Chondrocyte (in vitro differentiated cells): ENCODE results near the gene RYR2. TPM values are rescaled to one million over a fixed set of nuclear protein-coding genes. Genes with fewer than 3 reads are reported as not detected.

Source experiments
- DNase-seq: peaks from one replicate; pipeline ENCODE4 v3.0.0; 2021; ENCODE audit warnings: mixed read lengths, low spot score
- H3K27ac Mint-ChIP-seq: one replicate; pipeline ENCODE4 v1.8.0; 2021; ENCODE audit warnings: mild to moderate bottlenecking, moderate library complexity, mixed read lengths; ENCODE audit not compliant: unreplicated experiment
- H3K27me3 Mint-ChIP-seq: 2 replicates; pipeline ENCODE4 v1.8.0; 2021; ENCODE audit warnings: low read depth, mixed read lengths
- H3K36me3 Mint-ChIP-seq: 2 replicates; pipeline ENCODE4 v1.8.0; 2021; ENCODE audit warnings: low read depth, mixed read lengths
- H3K4me1 Mint-ChIP-seq: 2 replicates; pipeline ENCODE4 v1.8.0; 2021; ENCODE audit warnings: low read depth, mild to moderate bottlenecking, mixed read lengths
- H3K4me3 Mint-ChIP-seq: one replicate; pipeline ENCODE4 v1.8.0; 2021; ENCODE audit warnings: mild to moderate bottlenecking, moderate library complexity, mixed read lengths; ENCODE audit not compliant: unreplicated experiment
- H3K9me3 Mint-ChIP-seq: 2 replicates; pipeline ENCODE4 v1.8.0; 2021; ENCODE audit warnings: low read depth, mixed read lengths
- CTCF ChIP-seq: fragments of 200-600 bp; sonication (generic); IDR thresholded peaks from 2 replicates; pipeline ENCODE4 v1.5.0; 2021; ENCODE audit warnings: antibody characterized with exemption, mild to moderate bottlenecking, moderate library complexity
- total RNA-seq: library from RNA; stranded (reverse); gene quantifications from 3 replicates; pipeline ENCODE4 v1.2.1, GENCODE V29; 2021

Gene RYR2
- total RNA-seq, 1 donor from 2014 or later: 0.12 TPM

DNA sequence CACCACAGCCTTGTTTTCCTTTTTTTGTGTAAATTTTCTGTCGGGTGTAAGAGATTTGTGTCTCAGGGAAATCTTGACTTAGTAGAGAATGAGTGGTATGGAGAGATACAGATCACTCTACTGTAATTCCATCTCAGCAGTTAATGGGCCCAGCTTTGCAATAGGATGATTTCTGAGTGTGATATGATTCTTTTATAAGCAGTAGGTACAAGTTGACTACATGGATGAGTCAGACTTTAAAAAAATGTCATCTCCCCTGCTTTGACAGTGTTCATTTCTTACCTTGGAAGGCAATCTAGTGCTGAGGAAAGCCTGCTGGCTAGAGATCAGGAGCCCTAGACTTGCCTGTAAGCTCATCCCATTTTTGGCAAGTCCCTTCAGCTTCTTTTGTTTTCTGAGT is 261.9 kb downstream of the RYR2 start:
- H3K27me3 Mint-ChIP-seq: no peaks in the 10 kb centered on the region
- no peaks in the 10 kb centered on the region for H3K36me3 Mint-ChIP-seq
- TF ChIP-seq CTCF: no peak
- no peaks in the 10 kb centered on the region for H3K9me3 Mint-ChIP-seq
- no peak overlapping the region for H3K27ac Mint-ChIP-seq
- no peaks in the 10 kb centered on the region for H3K4me1 Mint-ChIP-seq
- H3K4me3 Mint-ChIP-seq: no peak overlapping the region
- DNase-seq: no peak

- Mint-ChIP-seq H3K36me3 (no peaks in the 10 kb centered on the region), H3K27me3 (no peaks in the 10 kb centered on the region), H3K27ac (no peak overlapping the region), H3K9me3 (no peaks in the 10 kb centered on the region), H3K4me3 (no peak overlapping the region), H3K4me1 (no peaks in the 10 kb centered on the region)
- no peak for DNase-seq
- TF ChIP-seq CTCF: no peak
Observed at GRCh38 chr1:237306726-237307125, 264.7 kb downstream of the RYR2 start.

GRCh38 chr1:237309595-237310118 is 267.7 kb downstream of the RYR2 start:
- H3K36me3 Mint-ChIP-seq: no peaks in the 10 kb centered on the region
- no peak for DNase-seq
- no peaks in the 10 kb centered on the region for H3K4me1 Mint-ChIP-seq
- H3K4me3 Mint-ChIP-seq: no peak overlapping the region
- no peak for TF ChIP-seq CTCF
- H3K9me3 Mint-ChIP-seq: peaks cover 6% of the 10 kb centered on the region
- no peaks in the 10 kb centered on the region for H3K27me3 Mint-ChIP-seq
- no peak overlapping the region for H3K27ac Mint-ChIP-seq

- no peaks in the 10 kb centered on the region for H3K27me3 Mint-ChIP-seq
- no peak overlapping the region for H3K4me3 Mint-ChIP-seq
- peaks cover 6% of the 10 kb centered on the region for H3K9me3 Mint-ChIP-seq
- DNase-seq: no peak
- no peak for TF ChIP-seq CTCF
- no peak overlapping the region for H3K27ac Mint-ChIP-seq
- no peaks in the 10 kb centered on the region for H3K36me3 Mint-ChIP-seq
- no peaks in the 10 kb centered on the region for H3K4me1 Mint-ChIP-seq
Observed at GRCh38 chr1:237316352-237316751, 274.4 kb downstream of the RYR2 start.

DNA sequence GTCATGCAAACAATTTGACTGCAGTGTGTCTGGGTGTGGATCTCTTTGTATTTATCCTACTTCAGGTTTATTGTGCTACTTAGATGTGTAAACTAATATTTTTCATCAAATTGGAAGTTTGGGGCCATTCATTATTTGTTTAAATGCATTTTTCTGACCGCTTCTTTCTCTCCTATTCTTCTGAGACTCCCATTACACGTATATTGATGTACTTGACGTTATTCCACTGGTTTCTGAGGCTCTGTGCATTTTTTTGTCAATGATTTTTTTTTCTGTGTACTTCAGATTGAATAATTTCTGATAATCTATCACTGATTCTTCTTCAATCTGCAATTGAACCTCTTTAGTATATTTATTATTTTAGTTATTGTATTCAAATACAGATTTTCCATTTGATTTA is 276.8 kb downstream of the RYR2 start:
- no peaks in the 10 kb centered on the region for H3K4me1 Mint-ChIP-seq
- H3K4me3 Mint-ChIP-seq: no peak overlapping the region
- no peak for DNase-seq
- no peak for TF ChIP-seq CTCF
- H3K27ac Mint-ChIP-seq: no peak overlapping the region
- peaks cover under 1% of the 10 kb centered on the region for H3K9me3 Mint-ChIP-seq
- H3K36me3 Mint-ChIP-seq: no peaks in the 10 kb centered on the region
- H3K27me3 Mint-ChIP-seq: no peaks in the 10 kb centered on the region
